NCI-H446 treated with DMSO at 0.1 percent for 48 hours (cell line): Measurements from ENCODE around the gene LCE2D.

Experiments used
- DNase-seq: peaks from one replicate; lab custom pipeline; 2025; lab: John Stamatoyannopoulos, UW

Gene LCE2D

GRCh38 chr1:152697701-152698600, 34.8 kb downstream of the LCE2D start, which contains the start of gene LCE2A:
LCE2A (plus strand) TSS chr1:152698345; CDS start chr1:152698902, 557 bp downstream.
- no peak for DNase-seq

- DNase-seq: no peak
Measured at GRCh38 chr1:152699746-152700145, 36.6 kb downstream of the LCE2D start.

- no peak for DNase-seq
Measured at GRCh38 chr1:152707860-152708259, 44.7 kb downstream of the LCE2D start, which contains the start of gene LCE4A. LCE4A (plus strand) TSS chr1:152708160; CDS start chr1:152709076, 916 bp downstream.
